Fibroblast of lung (primary cell): ENCODE data around the gene PWWP2B. TPM values are rescaled to one million over a fixed set of nuclear protein-coding genes. Genes with fewer than 3 reads are reported as not detected.

Experiments
- DNase-seq, 2 donors: peaks; one replicate each; pipeline versions ENCODE4 v3.0.0 to v3.0.0-alpha.2; 2010; ENCODE audit warnings: low read depth in 2 of 2
- H2AFZ ChIP-seq: 2 replicates; pipeline ENCODE4 v1.5.1; 2012; ENCODE audit warnings: low read length, control low read depth, inconsistent platforms
- H3K27ac ChIP-seq: 2 replicates; pipeline ENCODE4 v1.5.1; 2011; ENCODE audit warnings: low read length, control low read depth; ENCODE audit not compliant: insufficient read depth
- H3K27me3 ChIP-seq: 2 replicates; pipeline ENCODE4 v1.5.1; 2011; ENCODE audit warnings: mild to moderate bottlenecking, low read length; ENCODE audit not compliant: control insufficient read depth, insufficient read depth
- H3K36me3 ChIP-seq: 2 replicates; pipeline ENCODE4 v1.5.1; 2011; ENCODE audit warnings: low read length; ENCODE audit not compliant: control insufficient read depth, insufficient read depth
- H3K4me1 ChIP-seq: 2 replicates; pipeline ENCODE4 v1.5.1; 2011; ENCODE audit warnings: low read length; ENCODE audit not compliant: control insufficient read depth, insufficient read depth; ENCODE audit errors: extremely low read depth
- H3K4me2 ChIP-seq: 2 replicates; pipeline ENCODE4 v1.5.1; 2011; ENCODE audit warnings: low read length, control low read depth; ENCODE audit not compliant: insufficient read depth; ENCODE audit errors: extremely low read depth
- H3K4me3 ChIP-seq, 4 experiments: fragments of 200-600 bp in 1 of 4; sonication (generic) in 1 of 4; replicated peaks in 1 of 4; 2 replicates each; pipeline ENCODE4 v1.5.1; 2011 to 2016; ENCODE audit warnings: low read length in 4 of 4, low read depth in 3 of 4, mild to moderate bottlenecking in 3 of 4, control low read depth in 2 of 4, inconsistent platforms in 1 of 4, mixed read lengths in 1 of 4; ENCODE audit not compliant: insufficient read depth in 1 of 4; ENCODE audit errors: control extremely low read depth in 1 of 4
- H3K79me2 ChIP-seq: 2 replicates; pipeline ENCODE4 v1.5.1; 2012; ENCODE audit warnings: mild to moderate bottlenecking, low read length, inconsistent platforms; ENCODE audit not compliant: control insufficient read depth, insufficient read depth
- H3K9ac ChIP-seq: 2 replicates; pipeline ENCODE4 v1.5.1; 2011; ENCODE audit warnings: mild to moderate bottlenecking, low read length, control low read depth; ENCODE audit not compliant: insufficient read depth
- H3K9me3 ChIP-seq: 2 replicates; pipeline ENCODE4 v1.5.1; 2012; ENCODE audit warnings: low read depth, low read length; ENCODE audit not compliant: control insufficient read depth, insufficient read depth
- H4K20me1 ChIP-seq: 2 replicates; pipeline ENCODE4 v1.5.1; 2011; ENCODE audit warnings: low read length; ENCODE audit not compliant: control insufficient read depth, insufficient read depth; ENCODE audit errors: extremely low read depth
- CTCF ChIP-seq, 2 donors: IDR thresholded peaks in 1 of 2; conservative IDR thresholded peaks in 1 of 2; 1 replicate in 1 of 2; 2 replicates in 1 of 2; pipeline ENCODE4 v1.5.1; 2011 to 2012; ENCODE audit warnings: low read length in 2 of 2, control low read depth in 1 of 2, inconsistent platforms in 1 of 2, low read depth in 1 of 2, mild to moderate bottlenecking in 1 of 2
- EZH2 ChIP-seq: IDR thresholded peaks from 2 replicates; pipeline ENCODE4 v1.5.1; 2012; ENCODE audit warnings: low read length, control low read depth, mild to moderate bottlenecking; ENCODE audit errors: missing control alignments
- polyA plus RNA-seq, 2 donors: library from polyadenylated mRNA; depleted of rRNA in 1 of 2; stranded (reverse) in 1 of 2; unstranded in 1 of 2; fragments of >200 nt; gene quantifications; 2 replicates each; pipeline ENCODE4 v1.2.1, GENCODE V29; 2011 to 2012; ENCODE audit warnings: missing spikeins in 1 of 2
- total RNA-seq: library from RNA; depleted of rRNA; stranded (reverse); fragments of >200 nt; gene quantifications from 2 replicates; pipeline ENCODE4 v1.2.1, GENCODE V29; 2014

Gene PWWP2B
- total and polyA plus RNA-seq, 2 donors (not counting 1 experiment from before 2014, with no cell fraction given): 1.5 to 15.9 TPM

GRCh38 chr10:132439424-132440163 is 42.6 kb downstream of the PWWP2B start:
- H3K9ac ChIP-seq: no peak overlapping the region

DNA sequence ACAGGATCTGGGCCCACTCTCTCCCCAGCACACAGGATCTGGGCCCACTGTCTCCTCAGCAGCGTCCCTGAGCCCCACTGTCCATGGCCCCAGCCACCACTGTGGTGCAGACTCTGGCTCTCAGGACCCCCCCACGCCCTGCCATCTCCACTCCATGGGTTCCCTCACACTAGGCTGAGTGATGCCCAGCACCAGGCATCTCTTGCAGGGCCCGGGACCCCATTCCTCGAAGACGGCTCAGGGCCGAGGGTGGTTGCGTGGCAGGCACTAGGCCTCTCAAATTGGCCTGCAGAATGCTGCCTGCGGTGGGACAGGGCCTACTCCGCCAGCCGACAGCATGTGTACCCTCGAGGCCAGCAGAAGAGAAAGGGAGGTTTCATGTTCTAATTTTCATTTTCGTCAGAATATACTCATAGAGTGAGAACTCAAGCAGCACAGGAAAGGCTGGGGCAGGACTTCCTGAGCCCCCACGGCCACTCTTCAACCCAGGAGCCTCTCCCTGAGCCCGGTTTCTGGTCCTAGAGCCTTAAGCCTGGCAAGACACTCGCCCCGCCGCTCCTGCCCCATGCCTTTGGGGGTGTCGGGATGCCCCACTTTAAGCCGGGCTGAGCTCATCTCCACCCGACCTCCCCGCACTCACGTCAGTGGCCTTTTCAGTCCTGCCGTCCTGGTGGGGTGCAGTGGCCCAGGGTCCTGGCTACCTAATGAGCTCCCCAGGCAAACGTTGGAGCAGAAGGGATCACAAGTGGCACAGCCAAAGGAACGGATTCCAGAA is 44.0 kb downstream of the PWWP2B start:
- Histone ChIP-seq H3K9ac (no peak overlapping the region), H3K4me2 (no peak overlapping the region), H4K20me1 (no peaks in the 10 kb centered on the region), H3K27me3 (no peaks in the 10 kb centered on the region), H3K4me1 (no peaks in the 10 kb centered on the region), H2AFZ (no peak overlapping the region), H3K9me3 (peaks cover 3% of the 10 kb centered on the region), H3K36me3 (no peaks in the 10 kb centered on the region), H3K4me3 (no peak overlapping the region), H3K27ac (no peak overlapping the region), H3K79me2 (no peaks in the 10 kb centered on the region)
- TF ChIP-seq CTCF (conservative IDR thresholded peaks at IDR 0.05 in 1 of 2, IDR thresholded peaks at IDR 0.05 in 1 of 2; ENCODE audit: low read depth in 1 of 2, low read length in 2 of 2) (no peak), EZH2 (no peak)
- no peak for DNase-seq

More at GRCh38 chr10:132439424-132440163, 42.6 kb downstream of the PWWP2B start:
- Histone ChIP-seq H3K27ac (no peak overlapping the region), H3K4me2 (no peak overlapping the region), H3K4me3 (no peak overlapping the region), H3K27me3 (no peaks in the 10 kb centered on the region), H3K79me2 (no peaks in the 10 kb centered on the region), H4K20me1 (no peaks in the 10 kb centered on the region), H2AFZ (no peak overlapping the region), H3K4me1 (no peaks in the 10 kb centered on the region), H3K36me3 (no peaks in the 10 kb centered on the region), H3K9me3 (peaks cover 3% of the 10 kb centered on the region)
- no peak for TF ChIP-seq CTCF (conservative IDR thresholded peaks at IDR 0.05 in 1 of 2, IDR thresholded peaks at IDR 0.05 in 1 of 2; ENCODE audit: low read depth in 1 of 2, low read length in 2 of 2)
- no peak for TF ChIP-seq EZH2
- no peak for DNase-seq

GRCh38 chr10:132441818-132442524 is 45.0 kb downstream of the PWWP2B start:
- H3K4me3 ChIP-seq: no peak overlapping the region
- no peaks in the 10 kb centered on the region for H3K79me2 ChIP-seq
- H3K4me1 ChIP-seq: no peaks in the 10 kb centered on the region
- no peak overlapping the region for H3K4me2 ChIP-seq
- H3K9me3 ChIP-seq: peaks cover 3% of the 10 kb centered on the region
- no peaks in the 10 kb centered on the region for H3K27me3 ChIP-seq
- no peaks in the 10 kb centered on the region for H3K36me3 ChIP-seq
- H2AFZ ChIP-seq: no peak overlapping the region
- no peak overlapping the region for H3K27ac ChIP-seq
- TF ChIP-seq EZH2: no peak
- no peak for TF ChIP-seq CTCF (conservative IDR thresholded peaks at IDR 0.05 in 1 of 2, IDR thresholded peaks at IDR 0.05 in 1 of 2; ENCODE audit: low read depth in 1 of 2, low read length in 2 of 2)
- DNase-seq: no peak
- H3K9ac ChIP-seq: no peak overlapping the region
- H4K20me1 ChIP-seq: no peaks in the 10 kb centered on the region
